A673 (cell line): ENCODE results near the gene MED27. TPM values are rescaled to one million over a fixed set of nuclear protein-coding genes. Genes with fewer than 3 reads are reported as not detected.

Experiments
- BruUV-seq: library from RNA; stranded (reverse); fragments of 400-500 nt; replicated peaks from 2 replicates; lab custom pipeline; 2021; lab: Mats Ljungman, UMichigan
- CTCF ChIA-PET: fragments of 300-600 bp; sonication (Branson Sonifier 250); formaldehyde crosslinking; loops from one replicate; lab custom pipeline; 2022; ENCODE audit warnings: antibody characterized with exemption; lab: Charles Lee
- POLR2A ChIA-PET: fragments of 300-600 bp; sonication (Branson Sonifier 250); formaldehyde crosslinking; loops from one replicate; lab custom pipeline; 2022; ENCODE audit warnings: antibody characterized with exemption; ENCODE audit not compliant: low non-redundant PET; lab: Charles Lee
- DNase-seq: peaks from one replicate; pipeline ENCODE4 v3.0.0-alpha.2; 2015; ENCODE audit warnings: low spot score
- H3K27ac ChIP-seq: fragments of 200-600 bp; sonication (generic); 2 replicates; pipeline ENCODE4 v1.5.1; 2016; ENCODE audit warnings: mixed run types, low read depth, mild to moderate bottlenecking, mixed read lengths, antibody characterized with exemption, low read length; ENCODE audit not compliant: poor library complexity, severe bottlenecking
- H3K27me3 ChIP-seq: fragments of 200-600 bp; sonication (generic); replicated peaks from 2 replicates; pipeline ENCODE4 v1.6.1; 2017; ENCODE audit warnings: mixed run types, low read depth, mild to moderate bottlenecking, mixed read lengths, antibody characterized with exemption, low read length; ENCODE audit not compliant: insufficient read depth, poor library complexity
- H3K36me3 ChIP-seq: fragments of 200-600 bp; sonication (generic); 2 replicates; pipeline ENCODE4 v1.6.1; 2016; ENCODE audit warnings: mixed run types, mild to moderate bottlenecking, mixed read lengths, antibody characterized with exemption, low read length; ENCODE audit not compliant: insufficient read depth, poor library complexity, severe bottlenecking
- H3K4me1 ChIP-seq: fragments of 200-600 bp; sonication (generic); 2 replicates; pipeline ENCODE4 v1.6.1; 2017; ENCODE audit warnings: mixed run types, mild to moderate bottlenecking, mixed read lengths, antibody characterized with exemption, low read length; ENCODE audit not compliant: insufficient read depth, poor library complexity, severe bottlenecking
- H3K4me3 ChIP-seq: fragments of 200-600 bp; sonication (generic); 2 replicates; pipeline ENCODE4 v1.5.1; 2016; ENCODE audit warnings: low read depth, mixed run types, mild to moderate bottlenecking, mixed read lengths, low read length; ENCODE audit not compliant: poor library complexity, severe bottlenecking
- H3K9me3 ChIP-seq: fragments of 200-600 bp; sonication (generic); 2 replicates; pipeline ENCODE4 v1.6.1; 2016; ENCODE audit warnings: mixed run types, low read depth, mild to moderate bottlenecking, mixed read lengths, antibody characterized with exemption, low read length; ENCODE audit not compliant: poor library complexity, severe bottlenecking
- EZH2 ChIP-seq: fragments of 200-600 bp; sonication (generic); IDR thresholded peaks from 2 replicates; pipeline ENCODE4 v1.6.1; 2017; ENCODE audit warnings: borderline replicate concordance, low read depth, mild to moderate bottlenecking, mixed read lengths, antibody characterized with exemption, low read length; ENCODE audit not compliant: poor library complexity, severe bottlenecking
- intact Hi-C: fragments of 100-400 bp; cut with micrococcal nuclease; formaldehyde crosslinking; loops from one replicate; pipeline ENCODE4 v1.10.0; 2022; ENCODE audit not compliant: unreplicated experiment
- total RNA-seq: library from RNA; stranded (reverse); gene quantifications from 2 replicates; pipeline ENCODE4 v1.2.3, GENCODE V29; 2021
- TF ChIP-seq, protein P1 (sequence below): fragments of 300-800, 200-600 bp; sonication (generic); conservative IDR thresholded peaks from 2 replicates; pipeline ENCODE4 v1.5.1; 2017; ENCODE audit warnings: low read depth, mild to moderate bottlenecking, antibody characterized with exemption, low read length, moderate library complexity, mixed read lengths

Gene MED27
- total RNA-seq, 1 experiment from 2014 or later: 45.4 TPM

DNA sequence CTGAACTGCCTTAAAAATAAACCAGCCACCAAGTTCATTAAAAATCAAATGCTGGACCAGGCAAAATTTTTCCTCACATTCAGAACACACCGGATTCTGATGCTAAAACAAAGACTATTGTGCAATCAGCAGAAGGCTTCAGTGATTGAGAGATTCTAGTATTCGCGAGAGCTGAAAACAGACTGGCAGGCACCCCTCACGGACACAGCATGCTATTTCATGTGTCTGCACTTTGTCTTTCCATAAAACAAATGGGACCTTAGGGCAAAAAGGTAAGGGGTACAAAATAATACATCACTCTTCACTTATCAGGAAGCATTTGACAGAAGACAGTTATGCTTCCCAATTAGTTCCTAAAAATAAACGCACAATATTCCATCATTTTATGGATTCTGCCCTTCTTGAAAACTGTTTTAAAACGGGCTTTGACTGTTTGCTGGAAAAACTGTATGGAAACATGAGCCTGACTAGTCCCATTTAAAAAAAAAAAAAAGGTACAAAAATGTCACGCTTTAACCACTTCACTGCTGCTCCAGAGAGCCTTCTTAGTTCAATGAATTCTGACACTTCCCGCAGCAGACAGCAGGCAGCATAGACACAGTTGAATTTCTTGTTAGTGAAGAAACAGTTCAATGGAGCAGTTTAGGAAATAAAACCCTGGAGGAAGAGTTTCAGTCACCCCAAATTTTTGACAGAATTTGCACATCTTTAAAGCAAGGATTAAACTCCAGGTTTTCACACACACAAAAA is 99.2 kb downstream of the MED27 start:
- no peak for DNase-seq
- BruUV-seq: no TSS peak
- ChIA-PET POLR2A (no interaction called here), CTCF (no interaction called here)
- Histone ChIP-seq H3K4me3 (no peak overlapping the region), H3K4me1 (no peaks in the 10 kb centered on the region), H3K9me3 (no peaks in the 10 kb centered on the region), H3K27ac (no peak overlapping the region), H3K27me3 (no peaks in the 10 kb centered on the region), H3K36me3 (no peaks in the 10 kb centered on the region)
- intact Hi-C loops: no loop called here
- no peak for TF ChIP-seq EZH2
- TF ChIP-seq, protein P1, sequence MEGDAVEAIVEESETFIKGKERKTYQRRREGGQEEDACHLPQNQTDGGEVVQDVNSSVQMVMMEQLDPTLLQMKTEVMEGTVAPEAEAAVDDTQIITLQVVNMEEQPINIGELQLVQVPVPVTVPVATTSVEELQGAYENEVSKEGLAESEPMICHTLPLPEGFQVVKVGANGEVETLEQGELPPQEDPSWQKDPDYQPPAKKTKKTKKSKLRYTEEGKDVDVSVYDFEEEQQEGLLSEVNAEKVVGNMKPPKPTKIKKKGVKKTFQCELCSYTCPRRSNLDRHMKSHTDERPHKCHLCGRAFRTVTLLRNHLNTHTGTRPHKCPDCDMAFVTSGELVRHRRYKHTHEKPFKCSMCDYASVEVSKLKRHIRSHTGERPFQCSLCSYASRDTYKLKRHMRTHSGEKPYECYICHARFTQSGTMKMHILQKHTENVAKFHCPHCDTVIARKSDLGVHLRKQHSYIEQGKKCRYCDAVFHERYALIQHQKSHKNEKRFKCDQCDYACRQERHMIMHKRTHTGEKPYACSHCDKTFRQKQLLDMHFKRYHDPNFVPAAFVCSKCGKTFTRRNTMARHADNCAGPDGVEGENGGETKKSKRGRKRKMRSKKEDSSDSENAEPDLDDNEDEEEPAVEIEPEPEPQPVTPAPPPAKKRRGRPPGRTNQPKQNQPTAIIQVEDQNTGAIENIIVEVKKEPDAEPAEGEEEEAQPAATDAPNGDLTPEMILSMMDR: no peak

DNA sequence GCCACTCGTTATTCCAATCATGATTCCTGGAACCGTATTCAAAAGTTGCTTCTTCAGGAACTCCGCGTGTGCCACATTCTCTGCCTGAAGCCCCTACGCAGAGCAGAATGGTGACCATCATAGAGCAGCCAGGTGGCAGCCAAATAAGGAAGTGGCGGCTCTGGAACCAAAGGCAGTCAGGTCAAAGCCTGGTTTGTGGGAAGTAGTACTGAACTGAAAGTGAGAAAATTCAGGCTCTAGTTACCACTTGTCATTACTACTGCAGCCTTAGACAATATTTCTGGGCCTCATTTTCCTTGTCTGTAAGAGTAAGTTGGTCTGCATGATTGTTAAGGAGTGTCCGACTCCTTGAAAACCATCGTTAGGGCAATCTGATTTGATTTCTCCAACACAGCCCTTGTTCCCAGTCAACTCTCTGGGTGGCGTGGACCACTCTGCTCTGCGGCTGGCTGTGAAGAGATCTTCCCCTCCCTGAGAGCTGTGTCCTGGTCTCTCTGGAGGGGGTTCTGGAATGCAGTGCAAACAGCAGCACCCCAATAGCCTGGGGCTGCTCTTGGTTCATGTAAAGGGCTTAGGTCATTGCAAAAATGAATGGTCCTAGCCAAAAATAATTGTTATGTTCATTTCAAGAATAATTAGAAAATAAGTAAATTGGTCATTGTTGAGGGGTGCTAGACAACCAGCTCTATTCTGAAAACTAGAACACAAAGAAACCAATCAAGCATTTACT is 102.4 kb downstream of the MED27 start:
- TF ChIP-seq EZH2: no peak
- TF ChIP-seq, protein P1: no peak

DNA sequence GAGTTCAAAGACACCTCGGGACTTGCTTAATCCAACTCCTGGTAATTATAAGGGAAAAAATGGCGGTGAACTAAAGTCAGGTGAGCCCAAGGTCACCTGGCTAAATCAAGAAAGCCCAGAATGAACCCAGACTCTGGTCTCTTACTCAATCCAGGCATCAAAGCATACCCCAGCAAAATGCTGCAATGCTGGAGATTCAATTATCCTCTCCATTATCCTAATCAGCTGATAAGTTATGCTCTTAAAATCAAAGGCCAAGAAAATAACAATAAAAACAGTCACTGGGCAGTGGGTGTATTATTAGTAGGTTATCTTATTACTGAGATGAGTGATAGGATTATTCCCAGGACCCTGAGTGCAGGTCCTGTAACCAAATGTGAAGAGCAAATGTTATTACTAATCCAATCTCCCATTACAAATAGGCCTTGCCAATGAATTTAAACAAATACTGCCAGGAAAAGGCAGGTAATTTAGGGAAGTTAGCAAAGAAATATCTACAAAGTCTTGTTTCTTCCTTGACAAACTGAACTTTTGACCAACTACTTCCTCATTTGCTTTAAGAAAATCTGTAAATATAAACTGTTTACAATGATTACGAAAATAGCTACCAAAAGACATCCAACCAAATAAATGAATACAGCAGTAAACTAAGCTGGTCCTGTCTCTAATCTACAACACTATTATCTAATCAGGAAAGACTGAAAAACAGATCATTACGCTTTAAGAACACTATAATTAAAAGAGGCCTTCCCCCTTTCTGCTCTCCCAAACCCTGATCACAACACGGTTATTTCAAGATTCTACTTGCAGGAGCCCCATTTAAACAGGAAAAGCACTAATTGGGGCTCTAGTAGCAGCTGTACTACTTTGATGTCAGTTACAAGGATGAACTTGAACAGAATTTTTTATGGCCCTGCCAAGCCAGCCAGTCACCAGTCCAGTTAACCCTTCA is 103.2 kb downstream of the MED27 start:
- intact Hi-C loops: no loop called here
- Histone ChIP-seq H3K9me3 (no peaks in the 10 kb centered on the region), H3K4me3 (no peak overlapping the region), H3K27me3 (no peaks in the 10 kb centered on the region), H3K27ac (no peak overlapping the region), H3K36me3 (no peaks in the 10 kb centered on the region), H3K4me1 (no peaks in the 10 kb centered on the region)
- no TSS peak for BruUV-seq
- no peak for TF ChIP-seq EZH2
- TF ChIP-seq, protein P1: no peak
- POLR2A ChIA-PET: no interaction called here
- CTCF ChIA-PET: no interaction called here
- no peak for DNase-seq

More for the DNA sequence above, 102.4 kb downstream of the MED27 start:
- Histone ChIP-seq H3K4me1 (no peaks in the 10 kb centered on the region), H3K36me3 (no peaks in the 10 kb centered on the region), H3K27ac (no peak overlapping the region), H3K4me3 (no peak overlapping the region), H3K9me3 (no peaks in the 10 kb centered on the region), H3K27me3 (no peaks in the 10 kb centered on the region)
- ChIA-PET CTCF (no interaction called here), POLR2A (no interaction called here)
- DNase-seq: no peak
- intact Hi-C loops: no loop called here
- BruUV-seq: no TSS peak
